HCT116 (cell line): ENCODE results near the gene GFM1. TPM values are rescaled to one million over a fixed set of nuclear protein-coding genes. Genes with fewer than 3 reads are reported as not detected.

Source experiments
- ATAC-seq: fragments of 200-7000 bp; cut with Tn5 transposase; 2 replicates; pipeline ENCODE4 v1.9.1; 2020; ENCODE audit warnings: mild to moderate bottlenecking, moderate library complexity
- BruUV-seq: library from RNA; stranded (reverse); fragments of 400-500 nt; replicated peaks from 2 replicates; lab custom pipeline; 2021; lab: Mats Ljungman, UMichigan
- CTCF ChIA-PET: fragments of 300-600 bp; sonication (Branson Sonifier 250); formaldehyde crosslinking; loops from one replicate; lab custom pipeline; 2021; ENCODE audit warnings: antibody characterized with exemption; lab: Charles Lee
- POLR2A ChIA-PET: fragments of 300-600, 350-600 bp; sonication (Branson Sonifier 250); formaldehyde crosslinking; loops from one replicate; lab custom pipeline; 2021; ENCODE audit warnings: antibody characterized with exemption; lab: Charles Lee
- RAD21 ChIA-PET, 2 experiments: fragments of 300-600 bp; sonication (Branson Sonifier 250); formaldehyde crosslinking; loops; one replicate each; lab custom pipeline; 2023; ENCODE audit warnings: low total read pairs in 2 of 2; ENCODE audit not compliant: uncharacterized antibody in 2 of 2, unreplicated experiment in 2 of 2, low non-redundant PET in 1 of 2; lab: Charles Lee
- DNase-seq: peaks from one replicate; pipeline ENCODE4 v3.0.0-alpha.2; 2010; ENCODE audit warnings: low read depth, low spot score
- H2AFZ ChIP-seq: fragments of 200-600 bp; shearing (Covaris generic), sonication (generic); 2 replicates; pipeline ENCODE4 v1.6.1; 2017; ENCODE audit warnings: low read depth, mixed run types, mixed read lengths, antibody characterized with exemption, low read length; ENCODE audit not compliant: poor library complexity, severe bottlenecking
- H3K27ac ChIP-seq: 2 replicates; pipeline ENCODE4 v1.5.1; 2012; ENCODE audit warnings: low read depth, low read length
- H3K27me3 ChIP-seq: fragments of 200-600 bp; sonication (generic); 2 replicates; pipeline ENCODE4 v1.6.1; 2016; ENCODE audit warnings: mixed run types, low read length, mixed read lengths; ENCODE audit not compliant: insufficient read depth
- H3K36me3 ChIP-seq, 2 experiments: fragments of 200-500 bp in 1 of 2; fragments of 200-600 bp in 1 of 2; sonication (Bioruptor generic) in 1 of 2; sonication (generic) in 1 of 2; 2 replicates each; pipeline versions ENCODE4 v1.5.1 to v1.6.1; 2014 to 2016; ENCODE audit warnings: low read length in 2 of 2, inconsistent platforms in 1 of 2, mixed read lengths in 1 of 2, mixed run types in 1 of 2; ENCODE audit not compliant: insufficient read depth in 2 of 2, control insufficient read depth in 1 of 2
- H3K4me1 ChIP-seq, 2 experiments: fragments of 200-600 bp in 1 of 2; sonication (generic) in 1 of 2; 2 replicates each; pipeline versions ENCODE4 v1.5.1 to v1.6.1; 2012 to 2017; ENCODE audit warnings: low read length in 2 of 2, inconsistent platforms in 1 of 2, mild to moderate bottlenecking in 1 of 2, mixed read lengths in 1 of 2, mixed run types in 1 of 2, moderate library complexity in 1 of 2; ENCODE audit not compliant: insufficient read depth in 2 of 2, control insufficient read depth in 1 of 2
- H3K4me2 ChIP-seq: fragments of 200-600 bp; sonication (generic); 2 replicates; pipeline ENCODE4 v1.6.1; 2017; ENCODE audit warnings: mixed run types, low read length, mixed read lengths
- H3K4me3 ChIP-seq, 2 experiments: fragments of 200-600 bp in 1 of 2; sonication (generic) in 1 of 2; replicated peaks in 1 of 2; 2 replicates each; pipeline ENCODE4 v1.5.1; 2011 to 2016; ENCODE audit warnings: low read length in 2 of 2, control low read depth in 1 of 2, low read depth in 1 of 2, mild to moderate bottlenecking in 1 of 2, mixed read lengths in 1 of 2, mixed run types in 1 of 2
- H3K79me2 ChIP-seq: fragments of 200-600 bp; sonication (generic); 2 replicates; pipeline ENCODE4 v1.6.1; 2017; ENCODE audit warnings: mild to moderate bottlenecking, mixed run types, low read length, moderate library complexity, mixed read lengths; ENCODE audit not compliant: insufficient read depth
- H3K9ac ChIP-seq: fragments of 200-600 bp; sonication (generic); 2 replicates; pipeline ENCODE4 v1.6.1; 2016; ENCODE audit warnings: low read length, mixed read lengths
- H3K9me2 ChIP-seq: fragments of 200-600 bp; sonication (generic), shearing (Covaris generic); 2 replicates; pipeline ENCODE4 v1.6.1; 2017; ENCODE audit warnings: mixed run types, mild to moderate bottlenecking, moderate library complexity; ENCODE audit not compliant: insufficient read depth
- H3K9me3 ChIP-seq, 2 experiments: fragments of 200-500 bp in 1 of 2; fragments of 200-600 bp in 1 of 2; sonication (Bioruptor generic) in 1 of 2; sonication (generic) in 1 of 2; 2 replicates each; pipeline ENCODE4 v1.6.1; 2014 to 2017; ENCODE audit warnings: low read length in 2 of 2, mixed read lengths in 2 of 2, inconsistent platforms in 1 of 2, low read depth in 1 of 2, mild to moderate bottlenecking in 1 of 2, mixed run types in 1 of 2, moderate library complexity in 1 of 2; ENCODE audit not compliant: control insufficient read depth in 1 of 2, insufficient read depth in 1 of 2
- H4K20me1 ChIP-seq: fragments of 200-600 bp; sonication (generic), shearing (Covaris generic); 2 replicates; pipeline ENCODE4 v1.6.1; 2017; ENCODE audit warnings: mixed run types, mild to moderate bottlenecking, moderate library complexity; ENCODE audit not compliant: insufficient read depth
- FOSL1 ChIP-seq: IDR thresholded peaks from 2 replicates; pipeline ENCODE4 v1.6.1; 2012; ENCODE audit warnings: low read depth
- RAD21 ChIP-seq: IDR thresholded peaks from 2 replicates; pipeline ENCODE4 v1.6.1; 2012; ENCODE audit warnings: low read depth, mild to moderate bottlenecking
- SIN3A ChIP-seq: IDR thresholded peaks from 2 replicates; pipeline ENCODE4 v1.6.1; 2012; ENCODE audit warnings: low read depth
- SRF ChIP-seq: IDR thresholded peaks from 2 replicates; pipeline ENCODE4 v1.6.1; 2012; ENCODE audit warnings: low read depth
- TCF7L2 ChIP-seq: IDR thresholded peaks from 2 replicates; pipeline ENCODE4 v1.7.0; 2011; ENCODE audit warnings: borderline replicate concordance, inconsistent platforms; ENCODE audit not compliant: insufficient read depth, insufficient read length; ENCODE audit errors: extremely low read depth
- intact Hi-C: fragments of 100-400 bp; cut with micrococcal nuclease; formaldehyde crosslinking; loops from 2 replicates; pipeline ENCODE4 v1.10.0; 2022
- total RNA-seq: library from RNA; stranded (reverse); gene quantifications from one replicate; pipeline ENCODE4 v1.2.1, GENCODE V29; 2021; ENCODE audit not compliant: unreplicated experiment
- TF ChIP-seq, protein P1 (sequence below), 3 experiments: fragments of 200-600 bp in 1 of 3; sonication (generic) in 1 of 3; IDR thresholded peaks in 2 of 3; conservative IDR thresholded peaks in 1 of 3; 2 replicates each; pipeline ENCODE4 v1.5.1; 2012 to 2017; ENCODE audit warnings: low read depth in 2 of 3, low read length in 2 of 3, antibody characterized with exemption in 1 of 3, borderline replicate concordance in 1 of 3, control low read depth in 1 of 3, mild to moderate bottlenecking in 1 of 3, mixed read lengths in 1 of 3, mixed run types in 1 of 3, moderate library complexity in 1 of 3; ENCODE audit not compliant: insufficient read depth in 1 of 3

Gene GFM1
- total RNA-seq, 1 experiment from 2014 or later = 38.7 TPM

DNA sequence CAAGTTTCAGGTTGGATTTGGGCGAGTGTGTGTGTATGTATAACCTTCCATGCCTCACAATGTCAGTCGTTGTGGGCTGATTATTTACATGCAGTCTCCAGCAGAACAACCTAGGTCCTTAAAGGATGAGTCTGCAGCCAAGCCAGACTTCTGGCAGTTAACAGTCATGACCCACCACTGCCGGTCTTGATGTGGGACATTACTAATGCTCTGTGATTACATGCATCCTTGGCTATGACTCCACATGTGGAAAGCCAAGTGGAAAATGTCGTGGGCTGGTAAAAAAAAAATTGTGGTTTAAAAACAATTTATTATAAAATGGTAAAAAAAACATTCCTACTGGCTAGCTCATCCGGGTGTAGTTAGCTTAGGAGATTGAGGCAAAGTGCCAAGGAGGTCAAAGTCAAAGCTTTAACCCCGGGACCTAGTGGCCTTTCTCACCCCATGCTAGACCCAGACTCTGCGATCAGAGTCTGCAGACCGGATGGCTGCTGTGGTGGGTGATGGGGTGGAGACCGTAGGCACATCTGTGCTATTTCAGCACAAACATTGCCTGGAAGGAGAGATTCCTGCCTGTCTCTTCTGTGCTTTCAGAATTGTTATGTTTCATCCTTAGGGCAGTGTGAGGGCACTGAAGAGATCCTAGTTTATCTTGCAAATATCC lies 81.2 kb downstream of the GFM1 start (continued):
- TF ChIP-seq SRF = no peak

DNA sequence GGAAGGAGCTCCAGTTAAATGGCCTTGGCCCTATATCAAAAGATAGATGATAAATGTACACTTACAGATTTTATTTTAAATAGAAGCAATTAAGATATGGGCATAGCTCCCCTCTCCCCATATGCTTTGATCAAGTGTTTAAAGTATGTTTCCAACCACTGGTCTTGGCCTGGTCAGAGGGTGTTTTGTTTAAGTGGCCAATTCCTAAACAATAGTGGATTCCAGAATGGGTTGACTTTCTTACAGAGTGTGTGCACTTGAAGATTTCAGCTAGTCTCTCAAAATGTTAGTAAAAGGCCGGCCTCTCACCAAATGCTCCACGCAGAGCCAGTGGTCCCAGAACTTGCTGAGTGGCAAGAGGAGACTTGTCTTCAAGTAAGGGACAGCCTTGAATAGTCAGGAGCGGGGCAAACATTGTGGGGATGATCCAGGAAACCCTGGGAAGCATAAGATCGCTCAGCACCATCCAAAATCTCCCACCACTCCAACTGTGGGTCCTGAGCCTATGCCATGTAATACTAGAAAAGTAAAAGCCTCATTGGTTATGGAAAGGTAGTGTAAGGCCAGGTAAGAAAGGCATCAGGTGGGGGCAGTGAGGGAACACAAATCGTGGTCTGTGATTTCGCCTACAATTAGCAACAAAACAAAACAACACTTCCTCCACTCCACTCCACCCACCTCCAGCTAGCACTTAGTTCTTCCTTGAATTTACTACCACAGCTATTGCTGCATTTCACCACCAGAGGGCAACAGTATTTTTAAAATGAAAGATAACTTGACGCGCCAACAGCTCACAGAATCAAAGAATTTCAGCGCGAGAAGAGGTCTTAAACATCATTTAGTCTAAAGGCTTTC lies 83.1 kb downstream of the GFM1 start:
- no peak overlapping the region for H3K4me3 ChIP-seq
- H3K9ac ChIP-seq = no peak overlapping the region
- H3K36me3 ChIP-seq = no peaks in the 10 kb centered on the region
- BruUV-seq = no TSS peak
- POLR2A ChIA-PET = interaction anchor here (0.8 kb wide), 1 partner anchor 9 kb away, joined by 4 read pairs; no protein-coding TSS in a partner anchor
- CTCF ChIA-PET = interaction anchor here (0.7 to 2.9 kb wide), 17 partner anchors 9 to 1638 kb away, joined by 3 to 32 read pairs (median 5); partner anchors contain the start of gene GFM1
- intact Hi-C loops = loop anchor here (1.0 to 5.0 kb wide), 2 partner anchors 63 to 535 kb away; no protein-coding TSS in a partner anchor
- RAD21 ChIA-PET = interaction anchor here in 1 of 2 experiments (0.9 kb wide), 1 partner anchor 68 kb away, joined by 3 read pairs; no protein-coding TSS in a partner anchor
- DNase-seq = peak; percentile 42
- no peaks in the 10 kb centered on the region for H3K9me3 ChIP-seq
- H3K79me2 ChIP-seq = no peaks in the 10 kb centered on the region
- no peak overlapping the region for H3K4me2 ChIP-seq
- peaks cover 13 to 27% of the 10 kb centered on the region in 2 experiments for H3K4me1 ChIP-seq
- H3K27me3 ChIP-seq = no peaks in the 10 kb centered on the region
- H3K27ac ChIP-seq = no peak overlapping the region
- H4K20me1 ChIP-seq = no peaks in the 10 kb centered on the region; the same call in 1 of the 2 replicates
- no peaks in the 10 kb centered on the region for H3K9me2 ChIP-seq
- TF ChIP-seq RAD21 = peak; percentile 60
- 0 out of 2 replicates have a peak, but pooled peaks have one; percentile 9 for TF ChIP-seq FOSL1
- TF ChIP-seq, protein P1, sequence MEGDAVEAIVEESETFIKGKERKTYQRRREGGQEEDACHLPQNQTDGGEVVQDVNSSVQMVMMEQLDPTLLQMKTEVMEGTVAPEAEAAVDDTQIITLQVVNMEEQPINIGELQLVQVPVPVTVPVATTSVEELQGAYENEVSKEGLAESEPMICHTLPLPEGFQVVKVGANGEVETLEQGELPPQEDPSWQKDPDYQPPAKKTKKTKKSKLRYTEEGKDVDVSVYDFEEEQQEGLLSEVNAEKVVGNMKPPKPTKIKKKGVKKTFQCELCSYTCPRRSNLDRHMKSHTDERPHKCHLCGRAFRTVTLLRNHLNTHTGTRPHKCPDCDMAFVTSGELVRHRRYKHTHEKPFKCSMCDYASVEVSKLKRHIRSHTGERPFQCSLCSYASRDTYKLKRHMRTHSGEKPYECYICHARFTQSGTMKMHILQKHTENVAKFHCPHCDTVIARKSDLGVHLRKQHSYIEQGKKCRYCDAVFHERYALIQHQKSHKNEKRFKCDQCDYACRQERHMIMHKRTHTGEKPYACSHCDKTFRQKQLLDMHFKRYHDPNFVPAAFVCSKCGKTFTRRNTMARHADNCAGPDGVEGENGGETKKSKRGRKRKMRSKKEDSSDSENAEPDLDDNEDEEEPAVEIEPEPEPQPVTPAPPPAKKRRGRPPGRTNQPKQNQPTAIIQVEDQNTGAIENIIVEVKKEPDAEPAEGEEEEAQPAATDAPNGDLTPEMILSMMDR (IDR thresholded peaks at IDR 0.05 in 2 of 3, conservative IDR thresholded peaks at IDR 0.05 in 1 of 3; ENCODE audit: borderline replicate concordance in 1 of 3, insufficient read depth in 1 of 3, low read depth in 2 of 3, low read length in 2 of 3) = peak; percentile 42 to 84 (median 72); a peak in 5 of 6 replicates
- no peak for TF ChIP-seq SIN3A
- TF ChIP-seq TCF7L2 = no peak
- H2AFZ ChIP-seq = no peak overlapping the region
- ATAC-seq = peak; percentile 73
